ENCODE measurements around the gene YY1.

- TF ChIP-seq CTCF (conservative IDR thresholded peaks at IDR 0.05 in 1 of 2, IDR thresholded peaks at IDR 0.05 in 1 of 2; ENCODE audit: extremely low read depth in 1 of 2, insufficient read depth in 1 of 2, low read depth in 1 of 2, low read length in 2 of 2) (no peak), EZH2 (IDR thresholded peaks at IDR 0.05; ENCODE audit: borderline replicate concordance, low read length) (no peak)
Observed at GRCh38 chr14:100199240-100199860, 39.6 kb upstream of the YY1 start.

Measured in mammary epithelial cell (primary cell).